Stimulated activated CD4-positive, alpha-beta T cell treated with anti-CD3 and anti-CD28 coated beads, Interleukin-15, amount 100 ng/mL, for 24 hours (primary cell): ENCODE data around the gene SOX6.
"Not testable (repeated sequence)": the region's sequence is repeated elsewhere in the genome, so short reads cannot be mapped to it uniquely, and the experiment has no call there.

Source experiments
- DNase-seq: peaks from one replicate; pipeline ENCODE4 v3.0.0-alpha.2; 2020

Gene SOX6

DNA sequence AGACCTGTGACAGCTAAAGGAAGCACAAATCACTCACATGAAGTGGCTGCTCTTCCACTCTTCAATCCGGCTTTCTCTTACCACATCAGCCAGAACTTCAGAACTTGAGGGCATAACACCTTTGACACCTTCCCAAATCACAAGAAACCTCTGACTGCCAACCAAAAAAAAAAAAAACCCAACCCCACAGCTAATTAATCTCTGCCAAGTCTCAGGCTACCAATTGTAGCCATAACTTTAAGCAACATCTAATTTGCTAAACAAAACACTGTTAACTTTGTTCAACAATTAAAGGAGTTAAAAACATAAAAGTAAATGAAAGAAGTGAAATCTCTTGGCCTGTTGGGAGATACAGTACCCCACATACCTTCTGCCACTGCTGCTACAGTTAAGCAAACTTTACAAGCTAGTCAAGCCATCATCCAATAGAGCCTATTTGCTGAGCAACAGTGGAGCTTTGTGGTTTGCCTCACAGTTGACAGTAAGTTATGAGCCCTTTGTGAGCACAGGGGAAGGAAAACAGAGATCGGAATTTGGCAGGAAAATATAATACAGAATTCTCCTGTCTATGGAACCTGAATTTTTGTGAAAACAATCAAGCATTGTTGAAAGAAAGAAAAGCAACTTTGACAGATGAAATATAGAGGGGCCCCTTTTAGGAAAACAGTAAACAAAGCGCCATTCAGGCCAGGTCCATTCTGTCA lies at the start of gene SOX6:
Gene SOX6, minus strand, starts transcription at position 490 of the 704 bp plus-strand sequence. CDS start 15,298 bp downstream, outside the sequence.
- no peak for DNase-seq

DNA sequence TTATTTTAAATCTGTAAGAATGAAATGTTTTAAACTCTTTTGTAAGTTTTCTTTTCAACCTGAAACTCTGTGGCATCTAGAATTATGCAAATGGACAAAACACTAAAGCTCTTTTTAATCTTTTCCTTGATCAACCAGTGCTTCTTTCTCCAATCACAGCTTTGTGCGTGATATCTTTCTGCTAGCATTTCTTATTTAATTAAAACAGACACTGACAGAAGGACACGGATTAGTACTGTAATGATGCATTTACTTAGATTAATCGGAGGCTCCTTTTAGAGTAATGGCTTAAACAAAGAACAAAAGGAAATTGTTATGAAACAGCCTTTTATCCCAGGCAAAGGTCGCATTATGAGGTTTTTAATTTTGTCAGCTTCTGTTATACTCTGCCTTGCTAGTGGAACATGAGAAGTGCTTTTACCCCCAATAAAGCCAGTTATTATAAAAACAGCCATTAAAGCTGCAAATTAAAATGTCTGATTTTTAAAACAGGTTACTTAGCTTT lies 48.5 kb upstream of the SOX6 start:
- no peak for DNase-seq

GRCh38 chr11:16403851-16404250 lies 47.5 kb upstream of the SOX6 start:
- no peak for DNase-seq

DNA sequence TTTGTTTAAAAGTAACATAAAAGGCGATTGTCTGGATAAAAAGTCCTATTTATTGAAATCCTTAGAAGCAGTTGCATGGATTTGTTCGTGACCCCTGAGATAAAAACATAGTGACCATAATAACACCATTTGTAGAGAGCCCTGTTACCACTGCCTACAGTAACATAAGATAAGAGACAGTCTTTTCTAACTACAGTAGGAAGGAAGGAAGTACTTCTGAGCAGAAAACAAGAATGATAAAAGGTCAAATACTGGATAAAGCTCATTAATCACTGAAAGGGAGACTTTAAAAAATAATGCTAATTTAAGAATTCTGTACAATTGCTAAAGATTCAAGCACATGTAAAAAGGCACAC lies 47.1 kb upstream of the SOX6 start:
- DNase-seq: no peak

DNA sequence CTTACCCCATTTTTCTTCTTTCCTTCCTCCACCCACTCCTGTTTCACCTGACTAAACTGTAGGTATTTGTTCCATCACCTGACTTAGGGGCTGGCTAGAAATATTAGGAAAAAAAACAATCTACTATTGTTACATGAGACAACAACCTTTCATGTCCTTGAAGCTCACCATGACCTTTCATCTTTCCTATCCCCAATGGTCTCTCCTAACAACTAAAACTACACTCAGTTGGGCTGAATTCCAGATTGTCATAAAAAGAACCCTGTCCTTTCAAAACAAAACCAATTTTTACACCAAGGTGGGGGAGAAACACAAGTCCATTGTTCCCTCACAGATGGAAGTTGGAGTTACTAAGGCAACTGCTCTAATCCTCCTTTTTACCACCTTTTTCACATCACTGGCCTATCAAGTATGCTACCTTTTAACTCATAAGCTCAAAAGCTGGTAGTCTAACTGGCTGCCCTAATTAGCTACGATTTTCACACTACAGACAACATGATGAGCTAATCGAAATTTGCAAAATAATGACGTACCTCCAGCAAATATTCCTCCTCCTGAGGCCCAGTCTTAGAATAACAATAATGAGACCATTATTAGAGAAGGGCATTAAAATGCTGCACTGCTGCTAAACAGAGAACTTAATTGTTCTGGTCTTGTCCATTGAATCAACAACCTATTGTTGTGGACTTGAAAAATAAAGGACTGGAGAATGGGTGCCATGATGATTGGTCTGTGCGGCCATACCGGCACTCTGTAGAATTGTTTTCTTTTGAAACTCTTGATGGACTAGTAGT lies 46.5 kb upstream of the SOX6 start:
- no peak for DNase-seq

GRCh38 chr11:16397390-16397789 lies 41.0 kb upstream of the SOX6 start:
- no peak for DNase-seq

DNA sequence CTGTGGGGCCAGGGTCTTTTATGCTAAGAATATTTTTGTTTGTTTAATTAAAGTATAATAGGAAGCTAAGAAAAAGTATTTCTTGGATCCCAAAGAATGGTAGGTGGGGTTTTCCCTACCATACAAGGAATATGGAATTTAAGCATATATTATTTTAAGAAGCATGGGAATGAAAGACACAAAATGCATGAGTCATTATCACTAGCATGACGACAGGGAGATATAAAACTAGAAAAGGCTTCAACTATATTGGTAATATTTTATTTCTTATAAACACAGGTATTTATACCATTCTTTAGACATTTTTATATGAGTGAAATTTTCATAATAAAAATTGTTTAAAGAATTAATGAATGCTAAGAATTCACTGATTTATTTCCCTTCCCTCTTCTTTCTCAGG lies 39.3 kb upstream of the SOX6 start:
- no peak for DNase-seq

DNA sequence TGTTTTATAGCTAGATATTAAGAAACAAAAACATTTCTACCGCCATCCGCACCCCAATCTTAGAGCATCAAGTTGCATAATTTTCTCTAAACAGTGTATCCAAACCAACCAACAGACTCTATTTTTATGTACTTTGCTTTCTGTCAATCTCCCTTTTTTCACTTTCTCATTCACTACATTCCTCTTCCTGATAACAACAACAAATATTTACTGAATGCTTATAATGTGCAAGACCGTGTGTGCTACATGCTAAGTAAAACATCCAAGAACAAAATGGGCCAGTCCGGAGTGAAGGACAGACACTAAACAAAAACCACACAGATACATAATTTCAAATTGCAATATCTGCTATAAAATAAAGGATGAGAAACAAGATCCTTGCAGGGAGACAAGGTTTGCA lies 38.6 kb upstream of the SOX6 start:
- DNase-seq: no peak

DNA sequence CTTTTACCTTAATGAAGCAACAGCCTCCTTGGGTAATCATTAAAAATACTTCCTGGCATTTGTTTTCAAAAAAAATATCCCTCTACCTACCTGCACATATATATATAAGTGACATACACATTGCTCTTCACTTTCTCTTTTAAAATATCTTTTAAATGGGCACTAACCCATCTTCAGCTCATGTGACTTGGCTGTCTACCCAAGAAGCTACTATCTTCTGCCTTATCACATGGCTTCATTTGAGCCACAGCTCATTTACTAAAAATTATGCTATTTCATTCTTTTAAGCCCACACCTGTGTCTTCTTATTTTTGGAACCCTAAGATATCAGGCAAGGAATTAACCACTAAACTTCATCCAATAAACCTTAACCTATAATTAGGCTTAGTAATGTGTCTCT lies 37.0 kb upstream of the SOX6 start:
- DNase-seq: no peak

DNA sequence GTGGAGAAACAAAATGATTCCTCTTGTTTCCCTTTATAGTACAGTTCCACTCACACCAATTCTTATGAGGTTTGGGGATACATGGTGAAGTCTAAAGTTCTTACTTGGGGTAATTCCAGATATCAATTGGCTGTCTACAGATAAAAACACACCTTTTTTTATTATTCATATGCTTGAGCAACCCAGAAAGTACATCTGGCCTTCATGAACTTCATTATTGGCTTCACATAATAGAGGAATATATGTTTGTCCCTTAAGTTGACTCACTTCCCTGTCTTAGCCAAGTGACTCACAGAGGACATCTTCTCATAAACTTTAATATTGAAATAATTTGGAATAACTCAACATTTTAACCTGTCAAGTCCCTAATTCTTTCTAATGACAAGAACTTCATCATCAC lies 36.3 kb upstream of the SOX6 start:
- no peak for DNase-seq

DNA sequence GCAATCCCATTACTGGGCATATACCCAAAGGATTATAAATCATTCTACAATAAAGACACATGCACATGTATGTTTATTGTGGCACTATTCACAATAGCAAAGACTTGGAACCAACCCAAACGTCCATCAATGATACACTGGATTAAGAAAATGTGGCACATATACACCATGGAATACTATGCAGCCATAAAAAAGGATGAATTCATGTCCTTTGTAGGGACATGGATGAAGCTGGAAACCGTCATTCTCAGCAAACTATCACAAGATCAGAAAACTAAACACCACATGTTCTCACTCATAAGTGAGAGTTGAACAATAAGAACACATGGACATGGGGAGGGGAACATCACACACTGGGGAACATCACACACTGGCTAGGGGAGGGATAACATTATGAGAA lies 34.5 kb upstream of the SOX6 start:
- DNase-seq: not testable (repeated sequence)

GRCh38 chr11:16385099-16385498 lies 28.8 kb upstream of the SOX6 start:
- no peak for DNase-seq

DNA sequence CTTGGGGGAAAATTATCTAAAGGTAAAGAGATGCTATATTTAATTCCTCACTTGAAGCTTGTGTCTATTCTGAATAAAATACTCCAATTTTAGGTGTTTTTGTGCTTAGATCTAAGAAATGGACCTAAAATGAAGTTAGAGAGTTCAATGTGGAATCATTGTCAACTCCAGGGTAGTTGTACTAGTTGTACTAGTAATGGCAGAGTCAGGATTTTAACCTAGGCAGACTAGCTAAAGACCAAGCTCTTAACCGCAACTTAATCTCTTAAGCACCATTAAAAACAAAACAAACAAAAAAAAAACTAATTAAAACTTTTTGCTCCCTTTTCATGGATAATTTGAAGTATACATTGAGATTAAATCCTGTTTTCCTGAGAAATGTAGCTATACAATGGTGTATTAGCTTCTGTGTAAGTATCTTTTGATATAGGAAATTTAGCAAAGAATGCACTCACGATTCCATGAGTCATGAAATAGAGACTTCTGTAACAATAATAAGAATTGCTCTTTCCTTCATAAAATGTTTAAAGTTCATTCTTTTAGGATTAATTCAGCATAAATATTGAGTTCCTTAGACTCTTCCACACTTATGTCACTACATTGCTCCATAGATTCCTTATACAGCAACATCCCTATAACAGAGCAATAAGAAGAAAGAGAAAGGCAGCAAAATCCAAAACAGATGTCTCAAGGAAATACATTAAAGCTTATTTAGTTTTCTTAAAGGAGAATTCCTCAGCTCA lies 26.5 kb upstream of the SOX6 start:
- no peak for DNase-seq

DNA sequence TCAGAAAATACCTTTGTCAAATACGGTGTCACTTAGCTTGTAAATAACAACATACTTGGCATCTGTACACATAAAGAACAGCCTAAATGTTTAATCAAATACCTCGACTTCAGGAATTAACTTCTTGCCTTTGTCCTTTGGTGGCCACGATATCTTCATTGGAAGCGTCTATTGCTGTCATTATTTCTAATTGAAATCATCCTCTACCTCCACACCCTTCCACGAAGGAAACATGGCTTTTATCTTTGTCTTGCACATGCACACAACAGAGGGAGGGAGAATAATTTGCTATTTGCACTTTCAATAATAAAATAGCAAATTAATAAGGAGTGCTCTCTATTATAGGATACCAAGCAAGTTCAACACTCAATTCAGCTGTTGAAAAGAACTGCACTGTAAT lies 25.8 kb upstream of the SOX6 start:
- DNase-seq: no peak

GRCh38 chr11:16380941-16381568 lies 24.7 kb upstream of the SOX6 start:
- DNase-seq: no peak

DNA sequence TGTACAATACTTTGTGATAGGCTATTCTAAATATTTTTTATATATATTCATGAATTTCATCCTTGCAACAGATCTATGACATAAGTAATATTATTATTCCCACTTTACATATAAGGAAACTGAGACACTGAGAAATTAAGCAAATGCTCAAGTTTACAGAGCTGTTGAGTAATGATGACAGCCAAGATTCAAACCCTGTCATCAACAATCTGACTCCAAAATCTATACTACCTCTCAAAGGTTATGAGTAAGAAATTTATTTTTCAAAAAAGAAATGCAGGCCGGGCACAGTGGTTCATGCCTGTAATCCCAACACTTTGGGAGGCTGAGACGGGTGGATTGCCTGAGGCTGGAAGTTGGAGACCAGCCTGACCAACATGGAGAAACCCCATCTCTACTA lies 22.6 kb upstream of the SOX6 start:
- DNase-seq: no peak

GRCh38 chr11:16377746-16378145 lies 21.4 kb upstream of the SOX6 start:
- DNase-seq: no peak

GRCh38 chr11:16375664-16376063 lies 19.3 kb upstream of the SOX6 start:
- not testable (repeated sequence) for DNase-seq

GRCh38 chr11:16373768-16374167 lies 17.4 kb upstream of the SOX6 start:
- DNase-seq: no peak

GRCh38 chr11:16372355-16372754 lies 16.0 kb upstream of the SOX6 start:
- no peak for DNase-seq

GRCh38 chr11:16367252-16367651 lies 10.9 kb upstream of the SOX6 start:
- DNase-seq: no peak

DNA sequence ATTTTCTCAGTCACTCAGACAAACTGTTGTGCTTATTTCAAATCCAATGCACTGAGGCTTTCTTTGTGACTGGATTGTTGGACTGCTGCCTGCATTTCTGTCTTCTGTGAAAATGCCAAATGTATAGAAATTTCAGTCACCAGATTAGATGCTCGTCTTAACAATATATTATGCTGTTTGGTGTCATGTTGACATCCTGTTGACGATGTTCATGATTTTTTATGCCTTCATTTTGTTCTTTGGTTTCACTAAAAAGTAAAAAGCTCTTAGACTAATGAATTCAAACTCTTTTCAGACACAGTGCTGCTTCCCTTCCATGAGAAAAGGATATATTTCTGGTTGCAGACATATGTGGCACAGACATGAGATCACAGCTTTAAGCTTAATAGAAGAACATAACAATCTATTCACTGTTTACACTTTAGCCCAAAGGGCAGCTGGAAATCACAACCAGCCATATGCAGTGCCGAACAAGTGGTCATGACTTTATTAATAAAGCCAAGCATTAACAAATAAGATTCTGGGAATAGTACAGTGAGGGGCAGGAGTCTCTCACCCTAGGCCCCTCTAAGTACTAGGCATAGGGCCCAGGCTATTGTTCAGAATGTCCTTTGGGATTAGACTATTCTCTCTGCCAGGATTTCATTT lies 9.4 kb upstream of the SOX6 start:
- no peak for DNase-seq

- no peak for DNase-seq
Observed at GRCh38 chr11:16364254-16364653, 7.9 kb upstream of the SOX6 start.
